Colonic mucosa (tissue), 4 donors: Measurements from ENCODE around the gene FCMR. TPM values are rescaled to one million over a fixed set of nuclear protein-coding genes. Genes with fewer than 3 reads are reported as not detected.

Experiments used
- DNase-seq: peaks from one replicate; pipeline ENCODE4 v3.0.0-alpha.2; 2020
- H3K27ac ChIP-seq: fragments of 200-600 bp; one replicate; pipeline ENCODE4 v1.8.0; 2021
- H3K27me3 ChIP-seq: fragments of 200-600 bp; one replicate; pipeline ENCODE4 v1.8.0; 2021
- H3K36me3 ChIP-seq: fragments of 200-600 bp; one replicate; pipeline ENCODE4 v1.8.0; 2021
- H3K4me1 ChIP-seq: fragments of 200-600 bp; one replicate; pipeline ENCODE4 v1.8.0; 2021; ENCODE audit warnings: mild to moderate bottlenecking
- H3K4me3 ChIP-seq: fragments of 200-600 bp; one replicate; pipeline ENCODE4 v1.8.0; 2021
- H3K9ac ChIP-seq, 2 donors: one replicate each; pipeline ENCODE4 v1.7.0; 2013; ENCODE audit warnings: control low read depth in 2 of 2, low read depth in 2 of 2, low read length in 2 of 2
- H3K9me3 ChIP-seq: fragments of 200-600 bp; one replicate; pipeline ENCODE4 v1.8.0; 2021
- intact Hi-C: fragments of 100-400 bp; cut with DNase I; formaldehyde crosslinking; loops from one replicate; pipeline ENCODE4 v1.14.1; 2022
- total RNA-seq, 2 donors: library from RNA; stranded (reverse); fragmentation: NEBNext Ultra II Directional in 1 of 2; extraction: Animal tissue kit (Norgen Biotek cat#: 25700) in 1 of 2; gene quantifications; one replicate each; pipeline ENCODE4 v1.2.1, GENCODE V29; 2021
- TF ChIP-seq, protein P1 (sequence below): fragments of 200-600 bp; IDR thresholded peaks from one replicate; pipeline ENCODE4 v1.8.0; 2022; ENCODE audit warnings: antibody characterized with exemption, mild to moderate bottlenecking
- donor health status: healthy.
- donor health status: DM: no; HTN: no; CAD: no.
- donor health status: DM: no; HTN: no; CAD: no.

The FCMR gene, protein sequence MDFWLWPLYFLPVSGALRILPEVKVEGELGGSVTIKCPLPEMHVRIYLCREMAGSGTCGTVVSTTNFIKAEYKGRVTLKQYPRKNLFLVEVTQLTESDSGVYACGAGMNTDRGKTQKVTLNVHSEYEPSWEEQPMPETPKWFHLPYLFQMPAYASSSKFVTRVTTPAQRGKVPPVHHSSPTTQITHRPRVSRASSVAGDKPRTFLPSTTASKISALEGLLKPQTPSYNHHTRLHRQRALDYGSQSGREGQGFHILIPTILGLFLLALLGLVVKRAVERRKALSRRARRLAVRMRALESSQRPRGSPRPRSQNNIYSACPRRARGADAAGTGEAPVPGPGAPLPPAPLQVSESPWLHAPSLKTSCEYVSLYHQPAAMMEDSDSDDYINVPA
- 1 to 10 TPM; 2.3 to 2.7 TPM for total RNA-seq

DNA sequence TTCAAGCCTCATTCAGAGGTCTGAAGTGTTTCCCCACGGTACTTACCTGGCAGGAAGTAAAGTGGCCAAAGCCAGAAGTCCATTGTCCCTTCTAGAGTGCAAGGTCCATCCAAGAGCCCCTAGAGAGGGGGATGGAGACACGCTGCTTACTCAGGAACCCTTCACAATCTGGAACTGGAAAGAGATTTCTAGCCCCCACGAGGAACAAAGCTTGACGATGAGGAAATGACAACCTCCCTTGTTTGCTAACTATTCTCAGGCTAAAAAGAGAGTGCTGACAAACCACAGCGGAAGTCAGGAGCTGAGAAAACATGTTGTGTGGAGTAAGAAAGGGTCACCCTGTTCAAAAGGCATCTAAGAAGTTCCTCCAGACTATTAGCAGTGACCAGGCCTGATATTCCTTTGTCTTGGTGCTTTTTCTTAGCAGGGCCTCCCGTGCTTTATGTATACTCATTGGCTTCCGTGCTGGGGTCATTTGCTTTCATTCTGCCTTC lies at the start of gene FCMR:
Gene FCMR (minus strand): TSS at position 170 of the 494 bp plus-strand sequence. CDS start 87 bp downstream, at position 83.
- Histone ChIP-seq H3K27ac (peak within 1 kb of the TSS; percentile 67), H3K9me3 (no peaks in the 10 kb centered on the region), H3K4me3 (peak within 1 kb of the TSS; percentile 15), H3K36me3 (no peaks in the 10 kb centered on the region), H3K9ac (peak within 1 kb of the TSS; percentile 8 to 12), H3K27me3 (no peaks in the 10 kb centered on the region), H3K4me1 (peaks cover 8% of the 10 kb centered on the region)
- no peak for DNase-seq
- TF ChIP-seq, protein P1, sequence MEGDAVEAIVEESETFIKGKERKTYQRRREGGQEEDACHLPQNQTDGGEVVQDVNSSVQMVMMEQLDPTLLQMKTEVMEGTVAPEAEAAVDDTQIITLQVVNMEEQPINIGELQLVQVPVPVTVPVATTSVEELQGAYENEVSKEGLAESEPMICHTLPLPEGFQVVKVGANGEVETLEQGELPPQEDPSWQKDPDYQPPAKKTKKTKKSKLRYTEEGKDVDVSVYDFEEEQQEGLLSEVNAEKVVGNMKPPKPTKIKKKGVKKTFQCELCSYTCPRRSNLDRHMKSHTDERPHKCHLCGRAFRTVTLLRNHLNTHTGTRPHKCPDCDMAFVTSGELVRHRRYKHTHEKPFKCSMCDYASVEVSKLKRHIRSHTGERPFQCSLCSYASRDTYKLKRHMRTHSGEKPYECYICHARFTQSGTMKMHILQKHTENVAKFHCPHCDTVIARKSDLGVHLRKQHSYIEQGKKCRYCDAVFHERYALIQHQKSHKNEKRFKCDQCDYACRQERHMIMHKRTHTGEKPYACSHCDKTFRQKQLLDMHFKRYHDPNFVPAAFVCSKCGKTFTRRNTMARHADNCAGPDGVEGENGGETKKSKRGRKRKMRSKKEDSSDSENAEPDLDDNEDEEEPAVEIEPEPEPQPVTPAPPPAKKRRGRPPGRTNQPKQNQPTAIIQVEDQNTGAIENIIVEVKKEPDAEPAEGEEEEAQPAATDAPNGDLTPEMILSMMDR: no peak
- intact Hi-C loops: loop anchor here (5.0 kb wide), 1 partner anchor 60 kb away; no protein-coding TSS in a partner anchor

DNA sequence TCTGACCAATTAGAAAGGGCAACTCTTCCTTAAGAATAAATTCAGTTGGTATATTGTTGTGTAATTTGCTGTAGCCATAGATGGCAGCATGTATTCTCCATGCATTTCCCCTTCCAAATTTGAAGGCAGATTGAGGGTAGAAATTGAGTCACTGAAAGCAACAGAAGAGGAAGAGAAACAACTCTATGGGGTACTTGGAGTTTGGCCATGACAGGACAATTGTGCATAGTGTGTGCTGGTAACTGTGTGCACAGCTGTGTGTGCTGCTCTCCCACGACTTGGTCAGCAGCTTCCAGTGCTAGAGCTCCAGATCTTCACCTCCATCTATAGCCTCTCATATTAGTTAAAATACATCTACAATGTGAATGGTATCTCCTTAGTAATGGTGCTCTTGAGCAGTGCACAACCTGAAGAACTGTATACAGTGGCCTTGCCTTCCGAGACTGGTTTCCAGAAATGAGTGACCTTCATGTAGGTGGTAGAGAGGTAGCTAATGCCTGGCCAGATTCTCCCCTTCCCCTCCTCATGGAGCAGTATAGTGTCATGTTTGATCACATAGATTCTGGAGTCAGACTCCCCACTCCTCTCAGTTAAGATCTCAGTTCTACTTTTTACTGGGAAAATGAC lies 49.4 kb upstream of the FCMR start:
- no peaks in the 10 kb centered on the region for H3K9me3 ChIP-seq
- H3K27ac ChIP-seq: no peak overlapping the region
- no peaks in the 10 kb centered on the region for H3K27me3 ChIP-seq
- no peaks in the 10 kb centered on the region for H3K36me3 ChIP-seq
- no peak overlapping the region for H3K4me3 ChIP-seq
- intact Hi-C loops: no loop called here
- TF ChIP-seq, protein P1: no peak
- H3K4me1 ChIP-seq: peaks cover 47% of the 10 kb centered on the region
- no peak overlapping the region for H3K9ac ChIP-seq
- DNase-seq: no peak

DNA sequence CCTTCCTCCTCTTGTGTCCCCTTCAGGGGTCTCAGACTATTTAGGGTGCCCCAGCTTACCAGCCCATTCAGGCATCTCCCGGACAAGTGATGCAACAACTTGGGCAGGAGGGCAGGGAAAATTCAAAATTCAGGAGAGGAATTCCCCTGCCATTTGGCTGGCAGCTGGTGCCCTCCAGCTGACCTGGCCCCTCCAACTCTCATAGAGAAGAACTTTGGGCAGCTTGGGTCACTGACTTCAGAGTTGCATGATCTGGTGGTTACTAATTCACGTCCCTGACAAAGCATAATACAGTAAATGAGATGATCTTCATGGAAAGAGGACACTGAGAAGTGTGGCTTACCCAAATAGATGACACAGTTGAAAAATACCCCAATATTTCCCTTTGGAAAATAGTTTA lies 48.7 kb upstream of the FCMR start, which contains the start of gene FCAMR:
Gene FCAMR (minus strand): TSS at position 15 of the 400 bp plus-strand sequence. CDS start 335 bp downstream, outside the sequence.
- no peak for DNase-seq
- Histone ChIP-seq H3K4me3 (no peak within 1 kb of the TSS), H3K9me3 (no peaks in the 10 kb centered on the region), H3K9ac (peak within 1 kb of the TSS in 1 of 2 donors; percentile 85), H3K4me1 (peaks cover 47% of the 10 kb centered on the region), H3K27me3 (no peaks in the 10 kb centered on the region), H3K27ac (peak within 1 kb of the TSS; percentile 82), H3K36me3 (no peaks in the 10 kb centered on the region)
- TF ChIP-seq, protein P1: no peak
- intact Hi-C loops: no loop called here

DNA sequence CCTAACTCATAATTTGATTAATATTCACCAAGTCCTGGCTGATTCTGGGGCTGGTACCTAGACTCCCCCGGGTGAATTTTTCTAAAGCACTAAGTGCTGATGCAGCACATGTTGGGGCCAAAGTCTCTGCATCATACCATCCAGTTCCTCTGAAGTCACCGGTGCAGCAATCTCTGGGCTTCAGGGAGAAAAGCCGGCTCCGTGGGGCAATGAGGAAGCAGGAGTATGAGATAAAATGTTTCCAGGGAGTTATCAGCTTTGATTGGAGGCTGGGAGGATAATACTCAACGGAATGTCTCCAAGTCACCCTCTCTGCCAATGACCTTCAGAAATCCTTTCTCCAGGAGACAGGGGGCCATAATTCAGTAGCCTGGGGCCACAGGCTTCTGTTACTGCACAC lies 47.3 kb upstream of the FCMR start:
- H3K9me3 ChIP-seq: no peaks in the 10 kb centered on the region
- H3K27ac ChIP-seq: peak overlapping the region; percentile 82
- no peaks in the 10 kb centered on the region for H3K27me3 ChIP-seq
- TF ChIP-seq, protein P1: no peak
- peaks cover 47% of the 10 kb centered on the region for H3K4me1 ChIP-seq
- H3K36me3 ChIP-seq: no peaks in the 10 kb centered on the region
- intact Hi-C loops: no loop called here
- peak overlapping the region in 1 of 2 donors; percentile 85 for H3K9ac ChIP-seq
- DNase-seq: peak; percentile 87
- no peak overlapping the region for H3K4me3 ChIP-seq

DNA sequence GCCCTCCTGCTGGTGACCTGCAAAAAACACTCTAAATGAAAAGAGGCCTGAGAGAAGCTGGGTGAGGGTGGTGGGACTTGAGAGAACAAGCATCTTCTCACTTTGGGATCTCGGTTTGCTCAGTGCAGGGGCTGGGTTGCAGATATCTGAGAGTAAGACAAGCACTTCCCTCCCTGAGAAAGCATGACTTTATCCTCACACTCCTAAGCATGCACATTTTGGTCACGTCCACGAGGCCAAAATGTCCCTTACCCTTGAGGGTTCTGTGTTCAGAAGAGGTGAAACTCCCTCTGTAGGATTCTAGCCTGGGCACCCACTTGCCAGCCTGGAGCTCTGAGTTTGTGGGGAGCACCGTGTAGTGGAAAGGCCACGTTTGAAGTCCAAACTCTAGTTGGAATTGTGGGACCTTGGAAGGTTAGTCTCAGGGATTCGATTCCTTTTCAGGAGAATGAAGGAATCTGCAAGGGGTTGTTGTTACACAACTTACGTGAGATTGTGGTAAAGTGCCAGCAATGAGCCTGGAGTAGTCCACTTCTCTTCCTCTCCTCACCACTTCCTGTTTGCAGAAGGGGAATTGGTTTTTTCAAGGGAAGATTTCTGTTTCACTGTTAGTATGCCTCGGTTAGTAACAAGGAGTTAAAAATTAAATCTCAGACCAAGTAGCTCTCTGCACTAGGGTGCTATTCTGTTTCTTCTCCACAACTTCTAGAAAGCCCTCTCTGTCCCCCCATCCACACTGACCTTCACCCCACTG lies 45.5 kb upstream of the FCMR start:
- no peak overlapping the region for H3K4me3 ChIP-seq
- peak; percentile 18 for DNase-seq
- H3K9me3 ChIP-seq: no peaks in the 10 kb centered on the region
- intact Hi-C loops: no loop called here
- H3K4me1 ChIP-seq: peaks cover 43% of the 10 kb centered on the region
- H3K9ac ChIP-seq: peak overlapping the region in 1 of 2 donors; percentile 35
- no peaks in the 10 kb centered on the region for H3K36me3 ChIP-seq
- peak overlapping the region; percentile 82 for H3K27ac ChIP-seq
- no peaks in the 10 kb centered on the region for H3K27me3 ChIP-seq
- TF ChIP-seq, protein P1: no peak
